Right renal cortex interstitium (tissue), 3 donors: ENCODE measurements around the gene MAGEA4. TPM values are rescaled to one million over a fixed set of nuclear protein-coding genes. Genes with fewer than 3 reads are reported as not detected.
"Not testable (repeated sequence)": the region's sequence is repeated elsewhere in the genome, so short reads cannot be mapped to it uniquely, and the experiment has no call there.

Experiments
- DNase-seq, 3 donors: peaks; one replicate each; pipeline ENCODE4 v3.0.0-alpha.2; 2013; ENCODE audit warnings: low read depth in 3 of 3, low spot score in 2 of 3
- polyA plus RNA-seq, 3 donors: library from polyadenylated mRNA; unstranded; fragments of 120-200 nt; gene quantifications; one replicate each; pipeline ENCODE4 v1.2.1, GENCODE V29; 2013; ENCODE audit not compliant: insufficient read length in 3 of 3

MAGEA4 gene, protein sequence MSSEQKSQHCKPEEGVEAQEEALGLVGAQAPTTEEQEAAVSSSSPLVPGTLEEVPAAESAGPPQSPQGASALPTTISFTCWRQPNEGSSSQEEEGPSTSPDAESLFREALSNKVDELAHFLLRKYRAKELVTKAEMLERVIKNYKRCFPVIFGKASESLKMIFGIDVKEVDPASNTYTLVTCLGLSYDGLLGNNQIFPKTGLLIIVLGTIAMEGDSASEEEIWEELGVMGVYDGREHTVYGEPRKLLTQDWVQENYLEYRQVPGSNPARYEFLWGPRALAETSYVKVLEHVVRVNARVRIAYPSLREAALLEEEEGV
- polyA plus RNA-seq, result not detected

DNA sequence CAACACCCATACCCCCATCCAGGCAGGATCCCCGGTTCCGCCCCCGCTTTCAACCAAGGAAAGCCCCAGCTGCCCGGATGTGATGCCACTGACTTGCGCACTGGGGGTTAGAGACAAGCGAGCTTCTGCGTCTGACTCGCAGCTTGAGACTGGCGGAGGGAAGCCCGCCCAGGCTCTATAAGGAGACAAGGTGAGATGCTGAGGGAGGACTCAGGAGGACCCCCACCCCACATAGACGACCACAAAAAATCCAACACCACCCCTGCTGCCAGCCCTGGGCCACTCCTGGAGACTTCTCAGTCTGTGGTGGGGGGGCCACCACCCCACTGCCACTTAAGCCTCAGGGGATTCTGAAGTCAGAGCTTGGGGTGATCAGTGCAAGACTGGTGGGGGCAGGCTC lies at the start of gene MAGEA4:
TSS of gene MAGEA4 (plus strand) at position 110 of the 400 bp plus-strand sequence. CDS start 10,776 bp downstream, outside the sequence.
- no peak for DNase-seq

DNA sequence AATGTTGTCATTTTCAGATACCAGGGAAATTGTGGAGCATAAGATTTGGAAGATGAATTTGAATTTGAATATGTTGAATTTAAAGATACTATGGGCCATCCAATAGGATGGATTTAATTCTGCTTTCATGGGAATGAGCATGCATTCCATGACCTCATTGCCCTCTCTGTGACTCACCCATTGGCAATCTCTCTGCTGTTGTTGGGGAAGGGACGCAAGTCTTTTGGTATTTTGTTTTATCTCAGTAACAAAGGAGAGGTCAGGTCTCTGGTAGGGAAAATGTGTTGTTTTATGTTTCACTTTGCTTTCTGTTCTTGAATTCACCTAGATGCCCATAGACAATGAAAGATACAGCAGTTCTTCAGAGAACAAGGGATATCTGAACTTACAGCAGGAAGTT lies 42.1 kb upstream of the MAGEA4 start:
- DNase-seq, result no peak

DNA sequence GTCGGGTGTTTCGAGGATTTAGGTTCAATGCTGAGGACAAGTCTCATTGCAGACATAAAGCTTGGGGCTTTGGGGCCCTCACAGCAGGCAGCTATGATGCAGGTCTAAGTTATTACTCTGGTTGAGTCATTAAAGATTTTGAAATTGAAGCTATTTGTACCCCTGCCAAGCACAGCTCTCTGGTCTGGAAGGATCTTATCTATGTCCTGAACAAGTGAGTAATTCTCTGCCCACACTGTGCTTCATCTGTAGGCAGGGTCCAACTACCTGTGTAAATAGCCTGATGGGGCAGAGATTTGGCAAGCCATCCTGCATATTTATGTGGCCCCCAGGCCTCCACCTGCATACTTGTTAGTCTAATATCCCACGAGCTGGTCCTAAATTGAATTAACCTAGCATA lies 41.4 kb upstream of the MAGEA4 start:
- DNase-seq, result no peak

DNA sequence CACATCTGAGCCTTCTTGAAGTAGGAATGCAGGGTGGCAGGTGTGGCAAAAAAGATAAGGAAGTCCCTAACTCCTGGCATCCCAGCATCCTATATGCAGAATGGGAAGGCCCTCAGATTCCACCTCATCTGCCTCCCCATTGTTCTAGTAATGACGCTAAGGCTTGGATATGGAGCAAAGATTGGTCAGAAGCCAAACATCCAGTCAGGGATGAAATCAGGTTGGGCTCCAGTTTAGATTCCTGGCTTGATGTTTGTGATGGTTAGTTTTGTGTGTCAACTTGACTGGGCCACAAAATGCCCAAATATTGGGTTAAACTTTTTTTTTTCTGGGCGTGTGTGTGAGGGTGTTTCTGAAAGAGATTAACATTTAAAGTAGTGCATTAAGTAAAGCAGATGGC lies 39.6 kb upstream of the MAGEA4 start:
- DNase-seq, result no peak

DNA sequence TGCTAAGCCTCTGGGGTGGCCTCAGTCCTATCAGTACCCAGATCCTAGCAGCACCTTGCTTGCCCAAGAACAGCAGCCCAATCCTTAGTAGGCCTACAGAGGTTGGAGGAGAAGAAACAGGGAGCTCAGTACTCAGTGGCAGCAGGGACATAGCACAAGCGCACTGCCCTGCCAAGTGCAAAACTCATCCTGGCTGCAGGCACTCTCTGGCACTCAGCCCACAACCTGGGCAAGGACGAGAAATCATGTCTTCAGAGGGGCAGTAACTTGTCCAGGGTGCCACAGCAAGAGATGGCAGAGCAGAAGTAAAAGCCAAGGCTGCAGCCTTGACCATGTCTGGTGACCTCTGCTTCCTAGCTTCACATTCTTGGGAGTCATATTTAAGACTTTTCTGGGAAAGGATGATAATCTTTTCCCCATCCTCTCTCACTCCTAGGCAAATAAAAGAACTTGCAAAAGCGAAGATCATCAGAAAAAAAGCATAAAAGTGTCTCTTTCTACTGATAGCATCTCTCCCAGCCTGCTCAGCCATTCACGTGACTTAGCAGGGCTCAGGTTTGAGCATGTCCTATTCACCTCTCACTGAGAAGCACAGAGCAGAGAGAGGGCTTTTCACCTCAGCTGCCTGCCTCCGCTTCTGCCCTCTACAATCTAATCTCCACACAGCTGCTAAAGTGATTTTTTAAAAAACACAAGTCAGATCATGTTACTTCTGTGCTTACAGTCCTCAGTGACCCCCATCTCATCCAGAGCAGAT lies 37.2 kb upstream of the MAGEA4 start:
- DNase-seq, result no peak

DNA sequence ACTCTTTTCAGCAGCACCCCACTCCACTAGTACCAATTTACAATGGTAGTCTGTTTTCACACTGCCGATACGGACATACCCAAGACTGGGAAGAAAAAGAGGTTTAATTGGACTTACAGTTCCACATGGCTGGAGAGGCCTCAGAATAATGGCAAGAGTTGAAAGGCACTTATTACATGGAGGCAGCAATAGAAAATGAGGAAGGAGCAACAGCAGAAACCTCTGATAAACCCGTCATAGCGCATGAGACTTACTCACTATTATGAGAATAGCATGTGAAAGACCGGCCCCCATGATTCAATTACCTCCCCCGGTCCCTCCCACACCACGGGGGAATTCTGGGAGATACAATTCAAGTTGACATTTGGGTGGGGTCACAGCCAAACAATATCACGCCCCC lies 34.1 kb upstream of the MAGEA4 start:
- DNase-seq, result no peak

DNA sequence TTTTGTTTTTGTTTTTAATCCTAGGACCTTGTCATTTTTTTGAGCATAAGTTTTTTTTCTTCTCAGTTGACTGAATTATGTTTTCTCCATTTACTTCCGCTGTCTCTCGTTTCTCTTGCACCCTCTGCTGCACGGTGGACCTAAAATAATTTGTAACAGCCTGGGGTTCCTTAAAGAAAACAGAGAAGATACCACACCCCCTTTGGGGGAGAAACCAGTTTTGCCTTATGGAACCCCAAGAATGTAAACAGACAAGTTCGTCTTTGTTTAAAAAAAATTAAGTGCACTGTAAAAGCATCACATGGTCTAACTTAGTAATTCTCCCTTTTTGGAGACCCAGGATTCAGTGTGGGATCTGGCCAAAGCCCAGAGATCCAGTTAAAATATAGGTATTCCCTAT lies 32.8 kb upstream of the MAGEA4 start:
- no peak for DNase-seq

DNA sequence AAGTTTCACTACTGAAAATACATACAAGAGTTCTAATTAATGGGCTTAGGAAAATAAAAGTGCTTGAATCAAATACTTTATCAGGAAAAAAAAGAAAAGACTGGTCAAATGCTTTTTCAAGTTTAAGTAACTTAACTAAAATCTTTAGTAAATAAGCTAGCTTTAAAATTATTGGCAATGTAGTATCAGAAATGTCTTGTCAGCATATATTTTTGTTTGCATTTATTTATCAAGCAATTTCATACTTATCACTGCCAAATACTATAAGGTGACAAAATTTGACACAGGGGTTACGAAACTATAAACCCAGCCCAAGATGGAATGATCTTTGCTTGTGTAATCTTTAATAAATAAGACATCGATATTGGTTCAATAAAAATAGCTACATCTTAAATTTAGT lies 31.8 kb upstream of the MAGEA4 start:
- no peak for DNase-seq

DNA sequence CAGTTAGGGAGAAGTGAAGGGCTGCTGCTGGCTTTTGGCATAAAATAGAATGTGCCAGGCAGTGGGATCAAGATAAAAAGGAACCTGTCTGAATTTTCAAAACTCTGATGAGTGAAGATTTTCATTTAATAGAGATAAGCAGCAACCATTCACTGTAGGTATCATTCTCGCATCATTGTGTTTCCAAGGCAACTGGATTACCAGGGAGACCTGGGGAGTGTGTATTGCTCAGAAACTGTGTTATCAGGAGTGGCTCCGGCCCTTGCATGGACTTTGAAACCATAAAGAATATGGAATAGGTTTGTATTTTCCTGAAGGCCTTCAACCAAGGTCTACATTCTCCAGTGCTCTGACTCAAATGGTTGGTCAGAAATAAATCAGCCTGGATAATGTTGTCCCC lies 23.3 kb upstream of the MAGEA4 start:
- DNase-seq, result no peak

DNA sequence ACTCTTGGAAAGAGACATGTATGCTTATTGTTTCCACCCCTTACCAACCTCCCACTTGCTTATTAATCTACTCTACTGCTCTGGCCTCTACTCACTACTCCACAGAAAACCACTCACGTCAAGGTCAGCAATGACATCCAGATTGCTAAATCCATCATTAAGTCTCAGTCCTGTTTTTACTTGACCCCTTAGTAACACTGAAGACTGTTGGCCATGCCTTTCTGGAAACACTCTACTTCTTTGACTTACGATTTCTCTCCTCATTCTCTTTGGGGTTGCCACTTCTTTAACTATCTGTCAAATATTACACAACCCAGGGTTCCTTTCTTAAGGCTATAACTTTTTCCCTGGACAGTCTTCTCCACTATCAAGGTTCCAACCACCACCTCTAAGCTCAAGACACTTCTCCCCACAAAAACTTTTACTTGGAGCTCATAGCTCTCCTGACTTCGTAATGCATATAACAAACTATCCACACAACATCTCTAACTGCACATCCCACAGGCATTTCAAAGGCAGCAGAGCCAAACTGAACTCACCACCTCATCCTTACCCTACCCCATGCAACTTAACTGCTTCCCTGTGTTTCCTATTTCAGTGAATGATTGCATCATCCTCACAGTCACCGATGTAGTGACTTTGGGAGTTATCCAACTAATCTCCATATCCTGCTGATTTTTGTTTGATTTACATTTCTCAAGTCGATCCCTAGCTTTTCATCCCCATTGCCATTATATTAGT lies 15.8 kb upstream of the MAGEA4 start:
- DNase-seq, result no peak

DNA sequence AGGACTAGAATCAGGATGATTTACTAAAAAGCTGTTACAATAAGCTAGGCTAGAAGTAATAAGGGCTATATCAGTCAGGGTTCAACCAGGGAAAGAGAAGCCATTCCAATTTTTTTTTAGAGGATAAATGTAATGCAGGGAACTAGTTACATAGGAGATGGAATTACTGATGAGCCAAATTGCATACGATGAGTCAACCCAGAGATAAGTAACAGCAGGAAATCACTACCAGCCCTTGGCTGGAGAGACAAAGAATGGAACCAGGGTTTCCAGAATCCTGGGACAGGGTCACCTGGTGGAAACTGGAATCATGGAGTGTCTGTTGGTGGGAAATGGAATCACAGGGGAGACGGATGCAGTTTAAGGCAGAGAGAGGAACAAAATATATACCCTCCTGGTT lies 13.1 kb upstream of the MAGEA4 start:
- DNase-seq, result no peak

DNA sequence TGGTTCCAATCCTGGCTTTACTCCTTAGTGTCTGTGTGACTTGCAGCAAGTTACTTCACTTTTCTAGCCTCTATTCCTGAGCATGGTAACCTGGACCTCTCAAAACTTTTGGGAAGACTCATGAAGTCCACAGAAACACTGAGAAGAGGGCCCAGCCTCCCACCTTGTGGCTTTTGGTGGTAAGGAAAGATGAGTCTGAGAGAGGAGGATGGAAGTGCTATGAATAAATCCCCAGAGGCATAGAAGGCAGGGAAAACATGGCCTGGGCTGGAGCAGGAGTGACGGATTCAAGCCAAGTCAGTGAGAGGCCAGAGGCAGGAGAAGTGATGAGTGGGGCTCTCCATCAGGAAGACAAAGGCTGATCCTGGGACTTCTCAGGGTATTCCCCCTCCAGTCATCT lies 10.9 kb upstream of the MAGEA4 start:
- DNase-seq, result no peak

DNA sequence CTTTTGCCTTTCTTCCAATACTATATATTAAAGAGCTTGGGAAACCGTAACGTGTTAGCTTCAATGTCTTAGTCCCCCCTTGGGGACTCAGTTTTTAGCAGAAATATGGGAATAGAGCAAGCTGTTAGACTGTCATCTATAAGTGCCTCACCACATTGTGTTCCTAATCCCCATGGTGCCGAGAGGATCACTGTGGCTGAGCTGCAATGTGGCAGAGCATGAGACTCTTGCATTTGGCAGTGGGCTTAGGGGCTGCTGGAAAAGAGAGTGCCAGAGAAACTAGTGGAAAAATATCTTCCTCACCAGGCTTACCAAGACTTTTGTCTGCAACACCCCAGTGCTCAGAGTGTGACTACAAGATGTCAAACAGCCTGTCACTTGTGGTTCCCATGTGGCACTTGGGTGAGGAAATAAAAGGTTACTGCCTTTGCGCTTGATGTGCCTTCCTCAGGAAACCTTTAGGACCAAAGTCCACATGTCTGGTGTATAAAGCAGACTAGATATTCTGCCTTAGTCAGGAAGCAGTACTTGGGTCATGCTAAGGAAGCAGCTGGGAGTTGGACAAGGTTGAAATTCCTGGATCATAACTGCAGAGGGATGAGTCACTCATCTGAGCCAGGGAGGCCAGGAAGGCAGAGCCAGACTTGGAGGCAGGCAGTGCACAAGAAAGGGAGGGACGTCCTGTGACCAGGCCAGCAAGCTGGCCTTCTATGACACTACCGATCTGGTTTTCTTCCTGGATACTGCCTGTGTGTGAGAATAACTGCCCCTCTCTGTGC lies 9.7 kb upstream of the MAGEA4 start:
- no peak for DNase-seq

DNA sequence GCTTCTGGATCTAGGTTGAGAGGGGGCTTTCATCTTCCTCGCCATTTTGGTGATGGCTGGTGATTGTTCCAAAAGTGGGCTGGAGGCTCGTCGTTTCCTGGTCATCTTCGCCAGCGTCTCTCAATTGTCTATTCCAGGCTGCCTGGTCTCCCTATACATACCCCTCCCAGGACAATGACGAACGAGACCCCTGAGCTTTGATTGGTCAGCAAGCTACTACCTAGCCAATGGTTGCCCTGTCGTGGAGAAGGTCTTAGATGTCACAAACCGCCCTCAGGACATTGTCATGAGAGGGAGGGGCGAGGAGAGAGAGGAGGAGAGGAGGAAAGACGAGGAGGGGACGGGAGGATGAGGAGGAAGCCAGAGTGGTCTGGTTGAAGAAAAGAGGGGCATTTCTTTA lies 7.7 kb upstream of the MAGEA4 start:
- DNase-seq, result no peak

DNA sequence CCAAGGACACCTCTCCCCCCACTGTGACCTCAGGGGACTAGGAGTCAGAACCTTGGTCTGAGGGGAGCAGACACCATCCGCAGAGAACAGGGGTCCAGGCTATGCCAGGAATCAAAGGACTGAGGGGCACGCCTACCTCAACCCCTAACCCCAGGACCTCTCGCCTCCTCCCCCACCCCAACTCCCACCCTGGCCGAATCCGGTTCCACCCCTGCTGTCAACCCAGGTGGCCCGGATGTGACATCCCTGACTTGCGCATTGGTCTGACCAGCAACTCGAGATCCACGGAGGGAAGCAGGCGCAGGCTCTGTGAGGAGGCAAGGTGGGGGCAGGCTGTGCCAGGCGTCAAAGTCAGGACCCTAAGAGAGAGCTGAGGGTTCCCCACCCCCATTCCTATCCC lies 468 bp upstream of the MAGEA4 start:
- DNase-seq, result no peak

DNA sequence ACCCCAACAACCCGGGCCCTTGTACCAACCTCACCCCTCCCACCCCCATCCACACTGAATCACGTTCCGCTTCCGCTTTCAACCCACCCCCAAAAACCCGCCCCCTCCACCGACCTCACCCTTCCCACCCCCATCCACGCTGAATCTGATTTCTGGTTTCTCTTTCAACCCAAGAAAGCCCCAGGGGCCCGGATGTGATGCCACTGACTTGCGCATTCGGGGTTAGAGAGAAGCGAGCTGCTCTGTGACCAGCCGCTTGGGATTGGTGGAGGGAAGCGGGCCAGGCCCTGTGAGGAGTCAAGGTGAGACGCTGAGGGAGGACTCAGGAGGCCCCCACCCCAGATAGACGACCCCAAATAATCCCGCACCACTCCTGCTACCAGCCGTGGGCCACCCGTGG lies 6.0 kb downstream of the MAGEA4 start:
- not testable (repeated sequence) for DNase-seq

DNA sequence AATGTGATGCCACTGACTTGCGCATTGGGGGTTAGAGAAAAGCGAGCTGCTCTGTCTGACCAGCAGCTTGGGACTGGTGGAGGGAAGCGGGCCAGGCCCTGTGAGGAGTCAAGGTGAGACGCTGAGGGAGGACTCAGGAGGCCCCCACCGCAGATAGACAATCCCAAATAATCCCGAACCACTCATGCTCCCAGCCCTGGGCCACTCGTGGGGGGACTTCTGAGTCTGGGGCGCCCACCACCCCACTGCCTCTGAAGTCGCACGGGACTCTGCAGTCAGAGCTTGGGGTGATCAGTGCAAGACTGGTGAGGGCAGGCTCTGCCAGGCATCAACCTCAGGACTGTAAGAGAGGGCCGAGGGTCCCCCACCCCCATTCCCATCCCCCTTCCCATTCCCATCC lies 6.9 kb downstream of the MAGEA4 start:
- no peak for DNase-seq

DNA sequence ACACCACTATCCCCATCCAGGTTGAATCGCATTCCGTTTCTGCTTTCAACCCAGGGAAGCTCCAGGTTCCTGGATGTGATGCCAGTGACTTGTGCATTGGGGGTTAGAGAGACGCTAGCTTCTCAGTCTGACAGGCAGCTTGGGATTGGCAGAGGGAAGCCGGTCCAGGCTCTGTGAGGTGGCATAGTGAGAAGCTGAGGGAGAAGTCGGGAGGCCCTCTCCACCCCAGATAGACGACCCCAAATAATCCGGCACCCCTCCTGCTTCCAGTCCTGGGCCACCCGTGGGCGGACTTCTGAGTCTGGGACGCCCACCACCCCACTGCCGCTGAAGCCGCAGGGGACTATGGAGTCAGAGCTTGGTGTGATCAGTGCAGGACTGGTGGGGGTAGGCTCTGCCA lies 7.4 kb downstream of the MAGEA4 start:
- DNase-seq, result no peak

DNA sequence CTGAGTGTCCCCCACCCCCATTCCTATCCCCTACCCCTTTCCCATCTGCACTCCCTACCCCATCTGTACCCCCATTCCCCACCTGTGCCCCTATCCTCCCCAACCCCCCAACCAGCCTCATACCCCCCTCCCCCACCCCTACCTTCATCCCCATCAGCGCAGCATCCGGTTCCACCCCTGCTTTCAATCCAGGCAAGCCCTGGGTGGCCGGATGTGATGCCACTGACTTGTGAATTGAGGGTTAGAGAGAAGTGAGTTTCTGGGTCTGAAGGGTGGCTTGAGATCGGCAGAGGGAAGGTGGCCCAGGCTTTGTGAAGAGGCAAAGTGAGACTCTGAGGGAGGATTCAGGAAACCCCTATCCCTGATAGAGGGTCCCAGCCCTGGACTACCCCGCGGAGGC lies 7.8 kb downstream of the MAGEA4 start:
- DNase-seq, result no peak

DNA sequence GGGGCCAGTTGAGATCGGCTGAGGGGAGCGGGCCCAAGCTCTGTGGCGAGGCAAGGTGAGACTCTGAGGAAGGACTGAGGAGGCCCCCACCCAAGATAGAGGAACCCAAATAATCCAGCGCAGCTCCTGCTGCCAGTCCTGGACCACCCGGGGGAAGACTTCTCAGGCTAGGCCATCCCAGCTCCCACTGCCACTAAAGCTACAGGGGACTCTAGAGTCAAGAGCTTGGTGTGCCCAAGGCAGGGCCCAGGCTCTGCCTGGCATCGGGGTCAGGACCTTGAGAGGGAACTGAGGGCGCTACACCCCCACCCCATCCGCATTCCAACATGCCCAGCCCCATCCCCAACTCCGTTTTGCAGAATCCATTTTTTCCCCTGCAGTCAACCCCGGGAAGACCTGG lies 8.6 kb downstream of the MAGEA4 start:
- DNase-seq, result no peak

DNA sequence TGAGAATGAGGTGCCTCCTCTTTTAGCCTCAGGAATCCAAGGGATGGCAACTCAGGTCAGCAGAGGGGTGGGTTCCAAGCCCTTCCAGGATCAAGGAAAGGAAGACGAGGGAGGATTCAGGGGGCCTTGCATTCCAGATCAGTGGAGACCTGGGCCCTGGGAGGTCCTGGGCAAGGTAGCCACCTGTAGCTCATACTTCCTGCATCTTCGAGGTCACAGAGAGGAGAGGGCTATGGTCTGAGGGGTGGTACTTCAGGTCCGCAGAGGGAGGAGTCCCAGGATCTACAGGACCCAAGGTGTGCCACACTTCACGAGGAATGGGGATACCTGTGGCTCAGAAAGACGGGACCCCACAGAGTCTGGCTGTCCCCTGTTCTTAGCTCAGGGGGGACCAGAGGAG lies 9.2 kb downstream of the MAGEA4 start:
- no peak for DNase-seq
